Hepatocyte (in vitro differentiated cells): ENCODE data around the gene TNN. TPM values are rescaled to one million over a fixed set of nuclear protein-coding genes. Genes with fewer than 3 reads are reported as not detected.

Experiments used
- DNase-seq: peaks from one replicate; pipeline ENCODE4 v3.0.0-alpha.2; 2016; ENCODE audit warnings: low spot score
- H2AFZ ChIP-seq: fragments of 200-600 bp; sonication (generic); 2 replicates; pipeline ENCODE4 v1.6.0; 2016; ENCODE audit warnings: antibody characterized with exemption, mild to moderate bottlenecking
- H3K27ac ChIP-seq: fragments of 200-600 bp; sonication (generic); 2 replicates; pipeline ENCODE4 v1.5.1; 2016; ENCODE audit warnings: mild to moderate bottlenecking
- H3K27me3 ChIP-seq: fragments of 200-600 bp; sonication (generic); 2 replicates; pipeline ENCODE4 v1.6.1; 2016
- H3K36me3 ChIP-seq: fragments of 200-600 bp; sonication (generic); replicated peaks from 2 replicates; pipeline ENCODE4 v1.5.1; 2016; ENCODE audit warnings: low read depth; ENCODE audit not compliant: insufficient read depth
- H3K4me1 ChIP-seq: fragments of 200-600 bp; sonication (generic); 2 replicates; pipeline ENCODE4 v1.5.1; 2016; ENCODE audit warnings: mild to moderate bottlenecking, moderate library complexity; ENCODE audit not compliant: insufficient read depth
- H3K4me2 ChIP-seq: fragments of 200-600 bp; sonication (generic); 2 replicates; pipeline ENCODE4 v1.6.0; 2016
- H3K4me3 ChIP-seq: fragments of 200-600 bp; sonication (generic); 2 replicates; pipeline ENCODE4 v1.5.1; 2016; ENCODE audit warnings: mild to moderate bottlenecking
- H3K79me2 ChIP-seq: fragments of 200-600 bp; sonication (generic); 2 replicates; pipeline ENCODE4 v1.6.0; 2017; ENCODE audit warnings: mild to moderate bottlenecking
- H3K9me2 ChIP-seq: fragments of 200-600 bp; sonication (generic); replicated peaks from 2 replicates; pipeline ENCODE4 v1.6.0; 2017; ENCODE audit warnings: mild to moderate bottlenecking; ENCODE audit not compliant: insufficient read depth
- H3K9me3 ChIP-seq: fragments of 200-600 bp; sonication (generic); 2 replicates; pipeline ENCODE4 v1.5.1; 2016; ENCODE audit warnings: low read depth, mild to moderate bottlenecking
- H4K20me1 ChIP-seq: fragments of 200-600 bp; sonication (generic); 2 replicates; pipeline ENCODE4 v1.6.0; 2016; ENCODE audit warnings: mild to moderate bottlenecking; ENCODE audit not compliant: insufficient read depth, poor library complexity, severe bottlenecking
- EZH2 ChIP-seq: fragments of 200-600 bp; sonication (generic); IDR thresholded peaks from 2 replicates; pipeline ENCODE4 v1.6.1; 2016; ENCODE audit warnings: antibody characterized with exemption, mild to moderate bottlenecking, borderline replicate concordance
- EZH2phosphoT487 ChIP-seq: fragments of 200-600 bp; sonication (generic); IDR thresholded peaks from one replicate; pipeline ENCODE4 v1.6.1; 2018; ENCODE audit warnings: antibody characterized with exemption, mild to moderate bottlenecking, low read depth, moderate library complexity; ENCODE audit not compliant: unreplicated experiment, severe bottlenecking
- WGBS: methylation state at CpG from one replicate; pipeline ENCODE4 v1.1.6; 2016; ENCODE audit warnings: low lambda C conversion rate; ENCODE audit errors: missing lambda C conversion rate; 5-methylcytosine and 5-hydroxymethylcytosine counted together
- polyA plus RNA-seq: library from polyadenylated mRNA; unstranded; fragments of >200 nt; fragmentation: Nextera tagmentation; extraction: Ambion mirVana; gene quantifications from 2 replicates; pipeline ENCODE4 v1.2.1, GENCODE V29; 2016
- total RNA-seq: library from RNA; depleted of rRNA; stranded (reverse); fragments of >200 nt; gene quantifications from 2 replicates; pipeline ENCODE4 v1.2.3, GENCODE V29; 2014
- TF ChIP-seq, protein P1 (sequence below): fragments of 200-600 bp; sonication (generic); IDR thresholded peaks from 2 replicates; pipeline ENCODE4 v1.5.1; 2016; ENCODE audit warnings: antibody characterized with exemption, mild to moderate bottlenecking; ENCODE audit not compliant: poor library complexity

The TNN gene
- total and polyA plus RNA-seq, 2 experiments from 2014 or later, result 0.33 to 0.51 TPM

DNA sequence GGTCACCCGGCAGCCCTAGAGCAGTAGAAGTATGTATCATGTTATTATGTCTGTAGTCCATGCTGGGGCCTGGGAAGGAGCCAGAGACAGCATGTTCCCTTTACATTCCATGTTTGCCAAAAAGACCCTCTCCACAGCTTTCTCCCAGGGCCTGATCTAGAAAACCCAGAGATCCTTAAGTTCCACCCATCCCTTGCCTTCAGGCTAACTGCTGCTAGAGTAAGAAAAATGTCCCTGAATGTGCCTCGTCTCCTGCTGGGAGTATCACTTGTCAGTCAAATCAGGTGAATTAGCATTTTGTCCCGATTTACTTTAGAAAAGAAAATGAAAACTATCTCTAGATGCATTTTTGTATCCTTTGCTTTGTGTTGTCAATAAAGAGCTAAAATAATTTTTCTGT, 31.2 kb upstream of the TNN start:
- H3K36me3 ChIP-seq, result no peaks in the 10 kb centered on the region
- H3K27ac ChIP-seq, result no peak overlapping the region
- no peak overlapping the region for H3K4me3 ChIP-seq
- H3K79me2 ChIP-seq, result no peaks in the 10 kb centered on the region
- H3K9me3 ChIP-seq, result no peaks in the 10 kb centered on the region
- TF ChIP-seq, protein P1, sequence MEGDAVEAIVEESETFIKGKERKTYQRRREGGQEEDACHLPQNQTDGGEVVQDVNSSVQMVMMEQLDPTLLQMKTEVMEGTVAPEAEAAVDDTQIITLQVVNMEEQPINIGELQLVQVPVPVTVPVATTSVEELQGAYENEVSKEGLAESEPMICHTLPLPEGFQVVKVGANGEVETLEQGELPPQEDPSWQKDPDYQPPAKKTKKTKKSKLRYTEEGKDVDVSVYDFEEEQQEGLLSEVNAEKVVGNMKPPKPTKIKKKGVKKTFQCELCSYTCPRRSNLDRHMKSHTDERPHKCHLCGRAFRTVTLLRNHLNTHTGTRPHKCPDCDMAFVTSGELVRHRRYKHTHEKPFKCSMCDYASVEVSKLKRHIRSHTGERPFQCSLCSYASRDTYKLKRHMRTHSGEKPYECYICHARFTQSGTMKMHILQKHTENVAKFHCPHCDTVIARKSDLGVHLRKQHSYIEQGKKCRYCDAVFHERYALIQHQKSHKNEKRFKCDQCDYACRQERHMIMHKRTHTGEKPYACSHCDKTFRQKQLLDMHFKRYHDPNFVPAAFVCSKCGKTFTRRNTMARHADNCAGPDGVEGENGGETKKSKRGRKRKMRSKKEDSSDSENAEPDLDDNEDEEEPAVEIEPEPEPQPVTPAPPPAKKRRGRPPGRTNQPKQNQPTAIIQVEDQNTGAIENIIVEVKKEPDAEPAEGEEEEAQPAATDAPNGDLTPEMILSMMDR, result no peak
- DNase-seq, result no peak
- 66% methylated on average over 3 of the region's 3 CpGs for WGBS
- H3K27me3 ChIP-seq, result no peaks in the 10 kb centered on the region
- no peaks in the 10 kb centered on the region for H3K4me1 ChIP-seq
- H4K20me1 ChIP-seq, result no peaks in the 10 kb centered on the region
- no peak overlapping the region for H3K4me2 ChIP-seq
- H3K9me2 ChIP-seq, result no peaks in the 10 kb centered on the region
- no peak overlapping the region for H2AFZ ChIP-seq

GRCh38 chr1:175037416-175037815, 30.2 kb upstream of the TNN start:
- Histone ChIP-seq H4K20me1 (no peaks in the 10 kb centered on the region), H3K9me3 (no peaks in the 10 kb centered on the region), H3K79me2 (no peaks in the 10 kb centered on the region), H3K9me2 (no peaks in the 10 kb centered on the region), H3K27ac (no peak overlapping the region), H3K27me3 (no peaks in the 10 kb centered on the region), H2AFZ (no peak overlapping the region), H3K4me2 (no peak overlapping the region), H3K4me1 (no peaks in the 10 kb centered on the region), H3K4me3 (no peak overlapping the region), H3K36me3 (no peaks in the 10 kb centered on the region)
- TF ChIP-seq EZH2phosphoT487 (no peak), EZH2 (no peak)
- TF ChIP-seq, protein P1, result no peak
- 69% methylated on average over 7 of the region's 7 CpGs for WGBS
- DNase-seq, result no peak

DNA sequence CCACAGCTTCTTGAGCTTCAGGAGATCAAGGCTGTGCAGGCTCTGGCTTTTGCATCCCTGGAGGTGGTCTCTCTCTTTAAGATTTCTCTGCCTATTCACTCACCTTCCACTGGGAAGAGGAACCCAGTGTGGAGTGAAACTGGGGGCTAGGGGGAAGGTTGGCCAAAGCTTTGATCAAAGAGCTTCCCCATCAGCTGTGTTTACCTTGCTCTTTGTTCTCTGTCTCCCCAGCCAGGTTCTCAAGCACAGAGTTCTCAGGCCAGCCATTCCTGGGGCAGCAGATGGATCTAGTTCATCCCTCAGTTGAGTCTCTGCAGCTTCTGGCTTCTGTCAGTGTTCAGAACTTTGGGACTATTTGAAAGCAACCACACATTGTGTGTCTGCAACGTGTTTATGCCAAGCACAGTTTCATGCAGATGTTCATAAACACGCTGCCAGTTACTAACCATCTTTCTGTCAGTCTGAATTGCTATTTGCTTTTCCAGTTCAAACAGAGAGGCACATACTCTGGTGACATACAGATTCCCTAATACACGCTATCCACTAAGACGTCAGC, 27.2 kb upstream of the TNN start:
- H3K27ac ChIP-seq, result no peak overlapping the region
- no peaks in the 10 kb centered on the region for H3K27me3 ChIP-seq
- H3K9me2 ChIP-seq, result no peaks in the 10 kb centered on the region
- no peak for DNase-seq
- no peaks in the 10 kb centered on the region for H3K79me2 ChIP-seq
- no peak overlapping the region for H3K4me2 ChIP-seq
- no peak overlapping the region for H2AFZ ChIP-seq
- no peaks in the 10 kb centered on the region for H3K9me3 ChIP-seq
- WGBS, result 65% methylated on average over 4 of the region's 4 CpGs
- no peak overlapping the region for H3K4me3 ChIP-seq
- no peaks in the 10 kb centered on the region for H3K36me3 ChIP-seq
- H3K4me1 ChIP-seq, result no peaks in the 10 kb centered on the region
- TF ChIP-seq EZH2phosphoT487 (no peak), EZH2 (no peak)
- TF ChIP-seq, protein P1, result no peak
- no peaks in the 10 kb centered on the region for H4K20me1 ChIP-seq

DNA sequence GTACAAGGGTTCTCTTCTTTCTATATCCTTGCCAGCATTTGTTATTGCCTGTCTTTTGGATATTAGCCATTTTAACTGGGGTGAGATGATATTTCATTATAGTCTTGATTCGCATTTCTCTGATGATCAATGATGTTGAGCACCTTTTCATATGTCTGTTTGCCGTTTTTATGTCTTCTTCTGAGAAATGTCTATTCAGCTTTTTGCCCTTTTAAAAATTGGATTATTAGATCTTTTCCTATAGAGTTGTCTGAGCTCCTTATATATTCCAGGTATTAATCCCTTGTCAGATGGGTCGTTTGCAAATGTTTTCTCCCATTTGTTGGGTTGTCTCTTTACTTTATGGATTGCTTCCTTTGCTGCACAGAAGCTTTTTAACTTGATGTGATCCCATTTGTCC, 25.0 kb upstream of the TNN start:
- Histone ChIP-seq H3K9me3 (no peaks in the 10 kb centered on the region), H3K4me3 (no peak overlapping the region), H3K27me3 (no peaks in the 10 kb centered on the region), H3K4me2 (no peak overlapping the region), H3K9me2 (no peaks in the 10 kb centered on the region), H3K4me1 (no peaks in the 10 kb centered on the region), H2AFZ (no peak overlapping the region), H3K27ac (no peak overlapping the region), H3K79me2 (no peaks in the 10 kb centered on the region), H4K20me1 (no peaks in the 10 kb centered on the region), H3K36me3 (no peaks in the 10 kb centered on the region)
- 76% methylated on average over 3 of the region's 3 CpGs for WGBS
- no peak for DNase-seq
- TF ChIP-seq, protein P1, result no peak
- TF ChIP-seq EZH2phosphoT487 (no peak), EZH2 (no peak)
